Measurements from ENCODE around the gene CARD10. TPM values are rescaled to one million over a fixed set of nuclear protein-coding genes. Genes with fewer than 3 reads are reported as not detected.

CARD10 gene
- polyA plus RNA-seq, 1 of the 3 experiments (the other 2 are of a cell fraction) = 14.5 TPM

DNA sequence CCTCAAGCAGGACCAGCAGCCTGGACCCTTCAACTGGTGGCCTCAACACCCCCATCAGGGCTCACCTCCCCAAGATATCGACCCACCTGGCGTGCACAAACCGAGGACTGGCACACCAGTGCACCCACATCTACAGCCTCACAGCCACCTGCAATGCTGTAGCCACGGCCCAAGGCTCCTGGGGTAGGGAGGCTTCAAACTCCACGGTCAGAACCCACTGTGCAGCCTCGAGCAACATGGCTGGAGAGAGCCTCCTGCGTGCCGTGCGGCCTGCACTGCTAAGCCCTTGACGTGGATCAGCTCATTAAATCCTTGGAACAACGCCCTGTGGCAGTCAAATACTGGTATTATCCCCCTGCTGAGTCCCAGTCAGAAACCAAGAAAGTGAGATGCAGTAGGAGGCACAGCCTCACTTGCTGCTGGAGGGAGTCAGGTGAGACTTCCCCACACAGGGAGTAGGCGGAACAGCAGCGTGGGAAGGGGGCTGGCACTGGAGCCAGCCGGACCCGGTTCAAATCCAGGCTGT lies 4.6 kb downstream of the CARD10 start:
- TF ChIP-seq GABPA (IDR thresholded peaks at IDR 0.05; ENCODE audit: low read depth) = no peak
- no peak for TF ChIP-seq CHD2 (IDR thresholded peaks at IDR 0.05; ENCODE audit: low read length, partially characterized antibody)
- no peak for TF ChIP-seq YY1 (IDR thresholded peaks at IDR 0.05; ENCODE audit: low read depth)
- no peak for TF ChIP-seq RFX5 (IDR thresholded peaks at IDR 0.05; ENCODE audit: low read length)
- TF ChIP-seq, protein P1, sequence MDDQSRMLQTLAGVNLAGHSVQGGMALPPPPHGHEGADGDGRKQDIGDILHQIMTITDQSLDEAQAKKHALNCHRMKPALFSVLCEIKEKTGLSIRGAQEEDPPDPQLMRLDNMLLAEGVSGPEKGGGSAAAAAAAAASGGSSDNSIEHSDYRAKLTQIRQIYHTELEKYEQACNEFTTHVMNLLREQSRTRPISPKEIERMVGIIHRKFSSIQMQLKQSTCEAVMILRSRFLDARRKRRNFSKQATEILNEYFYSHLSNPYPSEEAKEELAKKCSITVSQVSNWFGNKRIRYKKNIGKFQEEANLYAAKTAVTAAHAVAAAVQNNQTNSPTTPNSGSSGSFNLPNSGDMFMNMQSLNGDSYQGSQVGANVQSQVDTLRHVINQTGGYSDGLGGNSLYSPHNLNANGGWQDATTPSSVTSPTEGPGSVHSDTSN (IDR thresholded peaks at IDR 0.05) = no peak
- no peak for TF ChIP-seq TEAD4 (IDR thresholded peaks at IDR 0.05; ENCODE audit: borderline replicate concordance, insufficient read depth)
- TF ChIP-seq FOXJ3 (CRISPR knock-in tag; IDR thresholded peaks at IDR 0.05) = no peak
- no peak for TF ChIP-seq GATA2 (CRISPR knock-in tag; IDR thresholded peaks at IDR 0.05)
- no peak for TF ChIP-seq POLR2AphosphoS5 (IDR thresholded peaks at IDR 0.05; ENCODE audit: low read depth, low read length)
- TF ChIP-seq, protein P2, sequence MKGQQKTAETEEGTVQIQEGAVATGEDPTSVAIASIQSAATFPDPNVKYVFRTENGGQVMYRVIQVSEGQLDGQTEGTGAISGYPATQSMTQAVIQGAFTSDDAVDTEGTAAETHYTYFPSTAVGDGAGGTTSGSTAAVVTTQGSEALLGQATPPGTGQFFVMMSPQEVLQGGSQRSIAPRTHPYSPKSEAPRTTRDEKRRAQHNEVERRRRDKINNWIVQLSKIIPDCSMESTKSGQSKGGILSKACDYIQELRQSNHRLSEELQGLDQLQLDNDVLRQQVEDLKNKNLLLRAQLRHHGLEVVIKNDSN (IDR thresholded peaks at IDR 0.05; ENCODE audit: borderline replicate concordance, low read depth) = no peak

DNA sequence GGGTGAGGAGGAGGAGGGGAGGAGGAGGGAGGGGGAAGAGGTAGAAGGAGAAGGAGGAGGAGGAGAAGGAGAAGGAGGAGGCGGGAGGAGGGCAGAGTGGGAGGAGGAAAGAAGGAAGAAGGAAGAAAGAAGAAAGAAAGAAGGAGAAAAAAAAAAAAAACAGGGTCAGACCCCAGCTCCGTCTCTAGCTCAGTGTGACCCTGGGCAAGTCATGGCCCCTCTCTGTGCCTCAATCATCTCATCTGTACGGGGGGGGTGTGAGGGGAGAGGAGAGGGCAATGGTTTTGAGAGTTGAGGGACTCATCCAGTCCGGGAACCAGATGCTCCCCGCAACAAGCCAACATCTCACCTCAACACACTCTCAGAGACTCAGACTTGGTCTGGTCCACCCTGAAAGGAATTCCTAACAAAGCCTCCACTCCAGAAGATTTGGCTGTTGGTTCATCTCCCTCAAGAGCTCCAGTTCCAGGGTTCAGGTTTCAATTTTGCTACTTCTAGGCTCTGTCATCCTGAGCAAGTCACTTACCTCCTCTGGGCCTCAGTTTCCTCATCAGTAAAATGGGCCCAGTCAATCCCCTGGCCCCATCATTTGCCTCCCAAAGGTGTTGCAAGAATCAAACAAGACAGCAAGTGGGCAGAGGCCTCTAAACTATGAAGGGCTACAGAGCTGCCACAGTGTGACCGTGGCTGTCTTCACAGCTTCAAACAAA lies 7.7 kb downstream of the CARD10 start:
- Histone ChIP-seq H3K9ac (no peak overlapping the region), H3F3A (replicated peaks; ENCODE audit: insufficient read depth) (peaks cover 9% of the 10 kb centered on the region), H3K36me3 (replicated peaks in 1 of 2; ENCODE audit: control insufficient read depth in 1 of 2, insufficient read depth in 2 of 2, low read length in 1 of 2) (peaks cover 4 to 6% of the 10 kb centered on the region in 2 experiments), H3K4me1 (ENCODE audit: control insufficient read depth in 1 of 2, insufficient read depth in 2 of 2, low read depth in 1 of 2, low read length in 1 of 2) (peaks cover 0 to 22% of the 10 kb centered on the region in 2 experiments; a peak in 1 of 4 replicates), H3K79me2 (ENCODE audit: insufficient read depth) (peaks cover 5% of the 10 kb centered on the region; the same call in 1 of the 2 replicates), H3K4me3 (ENCODE audit: low read depth in 2 of 2, low read length in 1 of 2) (no peak overlapping the region), H3K27ac (ENCODE audit: low read depth in 2 of 2, low read length in 1 of 2) (no peak overlapping the region; a peak in 1 of 4 replicates), H3K9me2 (no peaks in the 10 kb centered on the region), H3K4me2 (no peak overlapping the region), H2AFZ (ENCODE audit: low read depth) (no peak overlapping the region), H3K9me3 (no peaks in the 10 kb centered on the region), H3K27me3 (ENCODE audit: insufficient read depth) (no peaks in the 10 kb centered on the region), H4K20me1 (ENCODE audit: insufficient read depth) (no peaks in the 10 kb centered on the region)
- 92% methylated on average over 4 of the region's 6 CpGs for WGBS (ENCODE audit: low lambda C conversion rate)
- ChIA-PET POLR2A (no interaction called here), CTCF (interaction anchor here (0.7 to 1.7 kb wide), 4 partner anchors 12 to 55 kb away, joined by 3 to 4 read pairs (median 4); no protein-coding TSS in a partner anchor)
- DNase-seq = no peak
- TF ChIP-seq CHD2 (IDR thresholded peaks at IDR 0.05; ENCODE audit: low read length, partially characterized antibody) (no peak), NFIC (IDR thresholded peaks at IDR 0.05; ENCODE audit: borderline replicate concordance) (no peak), EP300 (IDR thresholded peaks at IDR 0.05; ENCODE audit: borderline replicate concordance in 1 of 2, low read depth in 1 of 2, low read length in 1 of 2) (no peak), NRF1 (IDR thresholded peaks at IDR 0.05; ENCODE audit: low read depth, low read length) (no peak), RAD21 (IDR thresholded peaks at IDR 0.05; ENCODE audit: low read length) (no peak), RCOR1 (IDR thresholded peaks at IDR 0.05; ENCODE audit: low read length) (no peak), ELF1 (IDR thresholded peaks at IDR 0.05) (no peak), POLR2AphosphoS5 (IDR thresholded peaks at IDR 0.05; ENCODE audit: low read depth, low read length) (no peak), FOXJ3 (CRISPR knock-in tag; IDR thresholded peaks at IDR 0.05) (no peak), TCF12 (IDR thresholded peaks at IDR 0.05) (no peak), GATA2 (CRISPR knock-in tag; IDR thresholded peaks at IDR 0.05) (no peak)
- TF ChIP-seq, protein P1 (IDR thresholded peaks at IDR 0.05) = no peak
- TF ChIP-seq, protein P3, sequence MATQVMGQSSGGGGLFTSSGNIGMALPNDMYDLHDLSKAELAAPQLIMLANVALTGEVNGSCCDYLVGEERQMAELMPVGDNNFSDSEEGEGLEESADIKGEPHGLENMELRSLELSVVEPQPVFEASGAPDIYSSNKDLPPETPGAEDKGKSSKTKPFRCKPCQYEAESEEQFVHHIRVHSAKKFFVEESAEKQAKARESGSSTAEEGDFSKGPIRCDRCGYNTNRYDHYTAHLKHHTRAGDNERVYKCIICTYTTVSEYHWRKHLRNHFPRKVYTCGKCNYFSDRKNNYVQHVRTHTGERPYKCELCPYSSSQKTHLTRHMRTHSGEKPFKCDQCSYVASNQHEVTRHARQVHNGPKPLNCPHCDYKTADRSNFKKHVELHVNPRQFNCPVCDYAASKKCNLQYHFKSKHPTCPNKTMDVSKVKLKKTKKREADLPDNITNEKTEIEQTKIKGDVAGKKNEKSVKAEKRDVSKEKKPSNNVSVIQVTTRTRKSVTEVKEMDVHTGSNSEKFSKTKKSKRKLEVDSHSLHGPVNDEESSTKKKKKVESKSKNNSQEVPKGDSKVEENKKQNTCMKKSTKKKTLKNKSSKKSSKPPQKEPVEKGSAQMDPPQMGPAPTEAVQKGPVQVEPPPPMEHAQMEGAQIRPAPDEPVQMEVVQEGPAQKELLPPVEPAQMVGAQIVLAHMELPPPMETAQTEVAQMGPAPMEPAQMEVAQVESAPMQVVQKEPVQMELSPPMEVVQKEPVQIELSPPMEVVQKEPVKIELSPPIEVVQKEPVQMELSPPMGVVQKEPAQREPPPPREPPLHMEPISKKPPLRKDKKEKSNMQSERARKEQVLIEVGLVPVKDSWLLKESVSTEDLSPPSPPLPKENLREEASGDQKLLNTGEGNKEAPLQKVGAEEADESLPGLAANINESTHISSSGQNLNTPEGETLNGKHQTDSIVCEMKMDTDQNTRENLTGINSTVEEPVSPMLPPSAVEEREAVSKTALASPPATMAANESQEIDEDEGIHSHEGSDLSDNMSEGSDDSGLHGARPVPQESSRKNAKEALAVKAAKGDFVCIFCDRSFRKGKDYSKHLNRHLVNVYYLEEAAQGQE (IDR thresholded peaks at IDR 0.05; ENCODE audit: low read depth, low read length) = no peak
- TF ChIP-seq, protein P4, sequence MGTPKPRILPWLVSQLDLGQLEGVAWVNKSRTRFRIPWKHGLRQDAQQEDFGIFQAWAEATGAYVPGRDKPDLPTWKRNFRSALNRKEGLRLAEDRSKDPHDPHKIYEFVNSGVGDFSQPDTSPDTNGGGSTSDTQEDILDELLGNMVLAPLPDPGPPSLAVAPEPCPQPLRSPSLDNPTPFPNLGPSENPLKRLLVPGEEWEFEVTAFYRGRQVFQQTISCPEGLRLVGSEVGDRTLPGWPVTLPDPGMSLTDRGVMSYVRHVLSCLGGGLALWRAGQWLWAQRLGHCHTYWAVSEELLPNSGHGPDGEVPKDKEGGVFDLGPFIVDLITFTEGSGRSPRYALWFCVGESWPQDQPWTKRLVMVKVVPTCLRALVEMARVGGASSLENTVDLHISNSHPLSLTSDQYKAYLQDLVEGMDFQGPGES (IDR thresholded peaks at IDR 0.05; ENCODE audit: low read depth, low read length) = no peak

More for the DNA sequence above, 4.6 kb downstream of the CARD10 start:
- no peak overlapping the region for H3K27ac ChIP-seq (ENCODE audit: low read depth in 2 of 2, low read length in 1 of 2)
- 86% methylated on average over 6 of the region's 15 CpGs for WGBS (ENCODE audit: low lambda C conversion rate)
- ChIA-PET POLR2A (no interaction called here), CTCF (no interaction called here)
- H3F3A ChIP-seq (replicated peaks; ENCODE audit: insufficient read depth) = peaks cover 9% of the 10 kb centered on the region
- no peaks in the 10 kb centered on the region for H3K9me2 ChIP-seq
- peaks cover 0 to 19% of the 10 kb centered on the region in 2 experiments; a peak in 1 of 4 replicates for H3K4me1 ChIP-seq (ENCODE audit: control insufficient read depth in 1 of 2, insufficient read depth in 2 of 2, low read depth in 1 of 2, low read length in 1 of 2)
- H3K9ac ChIP-seq = no peak overlapping the region
- peaks cover 4 to 8% of the 10 kb centered on the region in 2 experiments for H3K36me3 ChIP-seq (replicated peaks in 1 of 2; ENCODE audit: control insufficient read depth in 1 of 2, insufficient read depth in 2 of 2, low read length in 1 of 2)
- no peaks in the 10 kb centered on the region for H3K9me3 ChIP-seq
- no peak overlapping the region for H3K4me3 ChIP-seq (ENCODE audit: low read depth in 2 of 2, low read length in 1 of 2)
- no peak for DNase-seq
- H2AFZ ChIP-seq (ENCODE audit: low read depth) = no peak overlapping the region
- H3K27me3 ChIP-seq (ENCODE audit: insufficient read depth) = no peaks in the 10 kb centered on the region
- no peaks in the 10 kb centered on the region for H4K20me1 ChIP-seq (ENCODE audit: insufficient read depth)
- peaks cover 13% of the 10 kb centered on the region for H3K79me2 ChIP-seq (ENCODE audit: insufficient read depth)
- H3K4me2 ChIP-seq = no peak overlapping the region

All from SK-N-SH (cell line).